ENCODE measurements around the gene OR6C65. TPM values are rescaled to one million over a fixed set of nuclear protein-coding genes. Genes with fewer than 3 reads are reported as not detected.
"Not testable (repeated sequence)": the region's sequence is repeated elsewhere in the genome, so short reads cannot be mapped to it uniquely, and the experiment has no call there.

OR6C65 gene
- not detected for total RNA-seq
- long read RNA-seq, donor 1, result 0 reads
- long read RNA-seq, donor 2, result 0 reads

GRCh38 chr12:55400229-55400628 is at the start of gene OR6C65:
TSS of gene OR6C65 (plus strand) at chr12:55400529. CDS start at chr12:55400529, 0 bp downstream.
- DNase-seq (no peak), ATAC-seq (no peak)
- no peak within 1 kb of the TSS for H3K4me3 ChIP-seq
- no peaks in the 10 kb centered on the region for H3K4me1 ChIP-seq (ENCODE audit: low read depth)
- no peak for TF ChIP-seq CTCF (IDR thresholded peaks at IDR 0.05)
- intact Hi-C loops (cut with DNase I, micrococcal nuclease), result no loop called here
- H3K9me3 ChIP-seq, result no peaks in the 10 kb centered on the region
- H3K36me3 ChIP-seq (ENCODE audit: low read depth), result no peaks in the 10 kb centered on the region

DNA sequence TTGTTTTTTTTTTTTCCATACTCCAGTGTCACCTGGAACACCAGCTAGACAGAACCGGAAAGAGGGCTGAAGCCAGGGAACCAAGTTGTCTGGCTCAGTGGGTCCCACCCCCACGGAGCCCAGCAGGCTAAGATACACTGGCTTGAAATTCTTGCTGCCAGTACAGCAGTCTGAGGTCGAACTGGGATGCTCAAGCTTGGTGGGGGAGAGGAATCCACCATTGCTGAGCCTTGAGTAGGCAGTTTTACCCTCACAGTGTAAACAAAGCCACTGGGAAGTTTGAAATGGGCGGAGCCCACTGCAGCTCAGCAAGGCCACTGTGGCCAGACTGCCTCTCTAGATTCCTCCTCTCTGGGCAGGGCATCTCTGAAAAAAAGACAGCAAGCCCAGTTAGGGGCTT is 45.0 kb upstream of the OR6C65 start:
- H3K9me3 ChIP-seq; H3K4me1 ChIP-seq (ENCODE audit: low read depth); ATAC-seq; H3K4me3 ChIP-seq; intact Hi-C loops (cut with DNase I, micrococcal nuclease); DNase-seq; H3K36me3 ChIP-seq (ENCODE audit: low read depth): not testable (repeated sequence)

DNA sequence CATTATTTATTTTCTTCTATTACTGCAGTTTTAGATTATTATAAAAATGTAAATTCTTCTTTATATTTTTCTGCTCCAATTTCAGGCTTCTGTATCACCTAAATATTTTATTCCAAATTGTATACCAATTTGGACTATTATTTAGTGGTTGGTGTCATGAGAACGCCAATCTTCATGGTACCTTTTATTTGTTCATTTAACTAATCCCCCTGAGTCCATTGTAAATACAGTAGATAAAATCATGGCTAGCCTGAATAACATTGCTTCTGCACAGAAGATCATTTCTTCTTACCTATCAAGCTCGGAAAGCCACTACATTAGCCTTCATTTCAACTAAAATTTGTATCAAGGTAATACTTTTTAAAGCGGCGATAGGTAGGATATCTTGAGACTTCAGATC is 37.7 kb upstream of the OR6C65 start, which contains the start of gene OR6C75:
TSS of gene OR6C75 (plus strand) at position 301 of the 400 bp plus-strand sequence. CDS start 2,136 bp downstream, outside the sequence.
- no peak for TF ChIP-seq CTCF (IDR thresholded peaks at IDR 0.05)
- ATAC-seq, result no peak
- DNase-seq, result no peak
- Histone ChIP-seq H3K36me3 (ENCODE audit: low read depth) (no peaks in the 10 kb centered on the region), H3K4me3 (no peak within 1 kb of the TSS), H3K9me3 (no peaks in the 10 kb centered on the region), H3K4me1 (ENCODE audit: low read depth) (no peaks in the 10 kb centered on the region)
- intact Hi-C loops (cut with DNase I, micrococcal nuclease), result no loop called here

DNA sequence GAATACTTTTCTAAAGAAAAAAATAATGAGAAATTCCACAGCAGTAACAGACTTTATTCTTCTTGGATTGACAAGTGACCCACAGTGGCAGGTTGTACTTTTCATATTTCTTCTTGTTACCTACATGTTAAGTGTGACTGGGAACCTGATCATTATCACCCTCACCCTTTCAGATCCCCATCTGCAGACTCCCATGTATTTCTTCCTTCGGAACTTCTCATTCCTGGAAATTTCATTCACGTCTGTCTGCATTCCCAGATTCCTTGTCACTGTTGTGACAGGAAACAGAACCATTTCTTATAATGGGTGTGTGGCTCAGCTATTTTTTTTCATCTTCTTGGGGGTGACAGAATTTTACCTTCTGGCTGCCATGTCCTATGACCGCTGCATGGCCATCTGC is 35.2 kb upstream of the OR6C65 start:
- ATAC-seq (no peak), DNase-seq (no peak)
- intact Hi-C loops (cut with DNase I, micrococcal nuclease), result no loop called here
- Histone ChIP-seq H3K4me1 (ENCODE audit: low read depth) (no peaks in the 10 kb centered on the region), H3K4me3 (no peak overlapping the region), H3K9me3 (no peaks in the 10 kb centered on the region), H3K36me3 (ENCODE audit: low read depth) (no peaks in the 10 kb centered on the region)
- no peak for TF ChIP-seq CTCF (IDR thresholded peaks at IDR 0.05)

DNA sequence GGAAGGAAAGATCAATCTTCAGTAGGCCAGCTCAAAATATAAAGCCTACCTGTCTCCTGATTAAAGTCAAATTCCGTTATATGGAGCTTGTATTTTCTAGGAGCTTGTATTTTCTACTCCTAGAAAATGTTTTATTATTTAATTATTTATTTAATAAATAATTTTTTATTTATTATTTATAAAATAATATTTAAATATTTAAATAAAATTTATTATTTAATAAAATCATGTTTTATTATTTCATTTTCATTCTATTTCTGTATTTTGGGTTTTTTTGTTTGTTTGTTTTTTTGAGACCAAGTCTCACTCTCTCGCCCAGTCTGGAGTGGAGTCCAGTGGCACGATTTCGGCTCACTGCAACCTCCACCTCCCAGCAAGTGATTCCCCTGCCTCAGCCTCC is 27.8 kb upstream of the OR6C65 start:
- ATAC-seq, result no peak
- TF ChIP-seq CTCF (IDR thresholded peaks at IDR 0.05), result no peak
- Histone ChIP-seq H3K4me3 (no peak overlapping the region), H3K36me3 (ENCODE audit: low read depth) (no peaks in the 10 kb centered on the region), H3K4me1 (ENCODE audit: low read depth) (no peaks in the 10 kb centered on the region), H3K9me3 (no peaks in the 10 kb centered on the region)
- DNase-seq, result no peak
- intact Hi-C loops (cut with DNase I, micrococcal nuclease), result no loop called here

DNA sequence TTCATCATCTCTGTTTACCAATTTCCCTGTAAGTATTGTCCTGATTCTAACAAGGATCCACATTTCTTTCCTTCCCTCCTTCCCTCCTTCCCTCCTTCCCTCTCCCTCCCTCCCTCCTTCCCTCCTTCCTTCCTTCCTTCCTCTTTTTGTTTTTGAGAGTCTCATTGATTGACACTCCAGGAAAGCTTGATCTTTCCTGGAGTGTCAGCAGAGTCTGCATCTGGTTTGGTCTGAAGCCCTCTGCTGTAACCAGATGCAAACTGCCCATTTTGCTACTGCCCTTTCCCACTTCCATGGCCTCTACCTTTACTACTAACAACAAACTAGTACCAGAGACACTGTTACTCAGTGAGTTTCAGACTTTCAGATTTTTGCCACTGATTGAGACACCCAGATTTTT is 14.4 kb upstream of the OR6C65 start:
- H3K36me3 ChIP-seq (ENCODE audit: low read depth), result no peaks in the 10 kb centered on the region
- H3K4me3 ChIP-seq, result no peak overlapping the region
- no peaks in the 10 kb centered on the region for H3K4me1 ChIP-seq (ENCODE audit: low read depth)
- intact Hi-C loops (cut with DNase I, micrococcal nuclease), result no loop called here
- H3K9me3 ChIP-seq, result no peaks in the 10 kb centered on the region
- DNase-seq, result no peak
- TF ChIP-seq CTCF (IDR thresholded peaks at IDR 0.05), result no peak
- ATAC-seq, result no peak

Data from mucosa of descending colon (tissue), 3 donors.